ENCODE measurements around the gene MTX2. TPM values are rescaled to one million over a fixed set of nuclear protein-coding genes. Genes with fewer than 3 reads are reported as not detected.

The MTX2 gene
- total RNA-seq: 53.0 and 60.5 TPM in 2 replicates

DNA sequence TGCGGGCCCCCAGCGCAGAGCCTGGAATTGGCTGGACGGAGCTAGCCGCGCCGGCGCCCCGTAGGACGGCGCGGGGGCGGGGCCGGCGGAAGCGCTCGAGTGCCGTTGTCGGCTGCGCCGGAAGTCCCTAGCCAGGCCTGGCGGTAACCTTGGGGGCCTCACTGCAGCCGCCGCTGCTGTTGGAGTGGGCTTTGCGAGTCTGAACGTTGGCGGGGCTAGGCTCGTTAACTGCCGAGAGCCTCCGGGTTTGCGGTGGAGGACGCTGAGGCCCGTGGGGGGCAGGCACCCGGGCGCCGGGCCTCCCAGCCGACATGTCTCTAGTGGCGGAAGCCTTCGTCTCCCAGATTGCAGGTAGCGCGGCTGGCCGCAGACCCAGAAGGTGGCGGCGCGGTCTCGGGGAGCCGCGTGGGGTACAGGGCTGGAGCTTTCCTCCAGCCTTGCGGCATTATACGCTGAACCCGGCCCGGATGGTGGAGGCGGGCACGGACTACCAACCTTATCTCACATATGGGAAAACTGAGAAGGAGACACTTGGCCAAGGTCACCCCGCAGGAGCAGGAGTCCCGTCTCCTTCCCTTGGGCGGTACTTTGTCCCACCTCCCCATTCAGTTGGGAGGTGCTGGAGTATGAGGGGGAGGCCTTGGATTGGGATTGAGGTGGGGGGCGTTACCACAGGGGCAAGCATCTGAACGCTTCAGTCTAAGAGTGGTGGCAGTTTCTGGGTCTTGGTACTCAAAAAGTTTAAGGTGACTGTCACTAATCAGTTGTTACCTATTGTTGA, at the start of gene MTX2:
Gene MTX2, plus strand, starts transcription at position 124 of the 781 bp plus-strand sequence. Its CDS starts 188 bp downstream, at position 312.

Other genes starting within 250 kb of the MTX2 start
- gene EVX2, start 185.5 kb upstream of the MTX2 start, total RNA-seq: not detected in 2 replicates
- not detected in 2 replicates for gene HOXD13, start 176.7 kb upstream of the MTX2 start, total RNA-seq
- gene HOXD12, start 169.6 kb upstream of the MTX2 start, total RNA-seq: not detected in 2 replicates
- gene HOXD11, start 162.2 kb upstream of the MTX2 start, total RNA-seq: not detected in 2 replicates
- gene HOXD10, start 152.7 kb upstream of the MTX2 start, total RNA-seq: not detected in 2 replicates
- gene HOXD9, start 146.7 kb upstream of the MTX2 start, total RNA-seq: not detected in 2 replicates
- 1.2 TPM in 1 of 2 replicates, not detected in the other for gene HOXD8, start 139.7 kb upstream of the MTX2 start, total RNA-seq
- gene HOXD4, start 117.9 kb upstream of the MTX2 start, total RNA-seq: not detected in 2 replicates
- not detected in 2 replicates for gene HOXD3, start 112.1 kb upstream of the MTX2 start, total RNA-seq
- gene HOXD1, start 80.8 kb upstream of the MTX2 start, total RNA-seq: not detected in 2 replicates

Data from hair follicular keratinocyte (primary cell).